Measurements from ENCODE around the gene ADGRG1. TPM values are rescaled to one million over a fixed set of nuclear protein-coding genes. Genes with fewer than 3 reads are reported as not detected.

ADGRG1 gene
- total RNA-seq, 1 donor from 2014 or later: 41.1 TPM

- no peak for DNase-seq (ENCODE audit: extremely low spot score, unreplicated experiment)
- H3K27ac Mint-ChIP-seq: peak overlapping the region; percentile 48
- peaks cover 3% of the 10 kb centered on the region for H3K27me3 Mint-ChIP-seq
- no peaks in the 10 kb centered on the region for H3K36me3 Mint-ChIP-seq
- H3K4me3 Mint-ChIP-seq: no peak overlapping the region
- H3K9me3 Mint-ChIP-seq: no peaks in the 10 kb centered on the region
- H3K4me1 Mint-ChIP-seq (ENCODE audit: unreplicated experiment): peaks cover 55% of the 10 kb centered on the region
- TF ChIP-seq, protein P1, sequence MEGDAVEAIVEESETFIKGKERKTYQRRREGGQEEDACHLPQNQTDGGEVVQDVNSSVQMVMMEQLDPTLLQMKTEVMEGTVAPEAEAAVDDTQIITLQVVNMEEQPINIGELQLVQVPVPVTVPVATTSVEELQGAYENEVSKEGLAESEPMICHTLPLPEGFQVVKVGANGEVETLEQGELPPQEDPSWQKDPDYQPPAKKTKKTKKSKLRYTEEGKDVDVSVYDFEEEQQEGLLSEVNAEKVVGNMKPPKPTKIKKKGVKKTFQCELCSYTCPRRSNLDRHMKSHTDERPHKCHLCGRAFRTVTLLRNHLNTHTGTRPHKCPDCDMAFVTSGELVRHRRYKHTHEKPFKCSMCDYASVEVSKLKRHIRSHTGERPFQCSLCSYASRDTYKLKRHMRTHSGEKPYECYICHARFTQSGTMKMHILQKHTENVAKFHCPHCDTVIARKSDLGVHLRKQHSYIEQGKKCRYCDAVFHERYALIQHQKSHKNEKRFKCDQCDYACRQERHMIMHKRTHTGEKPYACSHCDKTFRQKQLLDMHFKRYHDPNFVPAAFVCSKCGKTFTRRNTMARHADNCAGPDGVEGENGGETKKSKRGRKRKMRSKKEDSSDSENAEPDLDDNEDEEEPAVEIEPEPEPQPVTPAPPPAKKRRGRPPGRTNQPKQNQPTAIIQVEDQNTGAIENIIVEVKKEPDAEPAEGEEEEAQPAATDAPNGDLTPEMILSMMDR (conservative IDR thresholded peaks at IDR 0.05): no peak
These were observed 5.0 kb upstream of the ADGRG1 start for GRCh38 chr16:57623251-57624043.

DNA sequence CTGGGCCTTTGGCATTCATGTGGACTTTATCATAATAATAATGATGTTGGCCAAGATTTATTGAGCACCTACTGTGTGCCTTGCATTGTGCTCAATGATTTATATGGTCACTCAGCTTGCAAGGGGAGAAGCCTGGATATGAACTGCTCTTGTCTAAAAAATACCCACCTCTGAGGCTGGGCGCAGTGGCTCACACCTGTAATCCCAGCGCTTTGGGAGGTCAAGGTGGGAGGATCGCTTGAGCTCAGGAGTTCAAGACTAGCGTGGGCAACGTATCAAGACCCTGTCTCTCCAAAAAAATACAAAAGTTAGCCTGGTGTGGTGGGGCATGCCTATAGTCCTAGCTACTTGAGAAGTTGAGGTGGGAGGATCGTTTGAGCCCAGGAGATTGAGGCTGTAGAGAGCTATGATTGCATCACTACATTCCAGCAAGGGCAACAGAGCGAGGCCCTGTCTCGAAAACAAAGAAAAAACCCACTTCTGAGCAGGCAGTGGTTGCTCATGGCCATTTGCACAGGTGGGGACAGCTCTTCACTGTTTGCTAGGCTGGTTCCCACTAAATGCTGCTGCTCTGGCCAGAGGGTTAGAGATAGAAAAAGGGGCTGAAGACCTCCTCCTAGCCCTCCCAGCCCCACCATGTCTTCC is 4.3 kb upstream of the ADGRG1 start:
- TF ChIP-seq, protein P1 (conservative IDR thresholded peaks at IDR 0.05): no peak

DNA sequence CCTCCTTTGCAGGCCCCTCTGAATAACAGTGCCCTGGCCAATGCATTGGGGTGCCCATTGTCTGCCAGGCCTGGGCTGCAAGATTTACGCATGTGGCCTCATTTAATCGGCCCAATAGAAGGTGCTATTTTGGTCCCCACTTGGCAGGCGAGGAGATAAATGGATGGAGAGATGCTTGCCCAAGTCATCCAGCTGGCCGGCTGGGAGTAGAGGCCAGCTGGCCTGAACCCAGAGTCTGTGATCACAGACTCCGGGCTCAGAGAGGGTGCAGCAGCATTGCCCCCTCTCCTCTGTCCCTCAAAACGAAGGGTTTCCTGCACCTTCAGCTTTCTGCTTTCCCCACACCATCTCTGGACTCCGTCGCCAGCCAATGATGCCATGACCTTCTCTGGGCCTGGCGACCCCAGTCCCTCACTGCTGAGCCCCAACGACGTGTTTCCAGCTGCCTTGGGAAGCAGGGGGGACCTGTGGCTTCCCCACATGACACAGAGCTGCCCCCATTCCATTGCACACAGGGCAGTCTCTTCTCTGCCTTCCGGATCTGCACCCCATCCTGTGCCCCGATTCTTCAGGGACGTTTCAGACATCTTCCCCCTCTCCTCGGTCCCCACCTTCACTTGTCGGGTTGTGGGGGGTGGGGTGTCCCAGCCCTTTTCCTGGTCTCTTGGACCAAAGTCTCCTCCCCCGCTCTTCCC is 3.5 kb upstream of the ADGRG1 start:
- TF ChIP-seq, protein P1 (conservative IDR thresholded peaks at IDR 0.05): no peak
- Mint-ChIP-seq H3K36me3 (no peaks in the 10 kb centered on the region), H3K27ac (peak overlapping the region; percentile 29), H3K4me1 (ENCODE audit: unreplicated experiment) (peaks cover 50% of the 10 kb centered on the region), H3K4me3 (no peak overlapping the region), H3K27me3 (peaks cover 3% of the 10 kb centered on the region), H3K9me3 (no peaks in the 10 kb centered on the region)
- no peak for DNase-seq (ENCODE audit: extremely low spot score, unreplicated experiment)

More for the DNA sequence above, 4.3 kb upstream of the ADGRG1 start:
- Mint-ChIP-seq H3K4me1 (ENCODE audit: unreplicated experiment) (peaks cover 55% of the 10 kb centered on the region), H3K4me3 (no peak overlapping the region), H3K36me3 (no peaks in the 10 kb centered on the region), H3K27me3 (peaks cover 3% of the 10 kb centered on the region), H3K27ac (no peak overlapping the region), H3K9me3 (no peaks in the 10 kb centered on the region)
- DNase-seq (ENCODE audit: extremely low spot score, unreplicated experiment): no peak

- H3K27ac Mint-ChIP-seq: no peak overlapping the region
- DNase-seq (ENCODE audit: extremely low spot score, unreplicated experiment): no peak
- TF ChIP-seq, protein P1 (conservative IDR thresholded peaks at IDR 0.05): no peak
- no peaks in the 10 kb centered on the region for H3K36me3 Mint-ChIP-seq
- peaks cover 56% of the 10 kb centered on the region for H3K4me1 Mint-ChIP-seq (ENCODE audit: unreplicated experiment)
- no peak overlapping the region for H3K4me3 Mint-ChIP-seq
- peaks cover 3% of the 10 kb centered on the region for H3K27me3 Mint-ChIP-seq
- no peaks in the 10 kb centered on the region for H3K9me3 Mint-ChIP-seq
These were observed 1.8 kb upstream of the ADGRG1 start for GRCh38 chr16:57626420-57627170.

DNA sequence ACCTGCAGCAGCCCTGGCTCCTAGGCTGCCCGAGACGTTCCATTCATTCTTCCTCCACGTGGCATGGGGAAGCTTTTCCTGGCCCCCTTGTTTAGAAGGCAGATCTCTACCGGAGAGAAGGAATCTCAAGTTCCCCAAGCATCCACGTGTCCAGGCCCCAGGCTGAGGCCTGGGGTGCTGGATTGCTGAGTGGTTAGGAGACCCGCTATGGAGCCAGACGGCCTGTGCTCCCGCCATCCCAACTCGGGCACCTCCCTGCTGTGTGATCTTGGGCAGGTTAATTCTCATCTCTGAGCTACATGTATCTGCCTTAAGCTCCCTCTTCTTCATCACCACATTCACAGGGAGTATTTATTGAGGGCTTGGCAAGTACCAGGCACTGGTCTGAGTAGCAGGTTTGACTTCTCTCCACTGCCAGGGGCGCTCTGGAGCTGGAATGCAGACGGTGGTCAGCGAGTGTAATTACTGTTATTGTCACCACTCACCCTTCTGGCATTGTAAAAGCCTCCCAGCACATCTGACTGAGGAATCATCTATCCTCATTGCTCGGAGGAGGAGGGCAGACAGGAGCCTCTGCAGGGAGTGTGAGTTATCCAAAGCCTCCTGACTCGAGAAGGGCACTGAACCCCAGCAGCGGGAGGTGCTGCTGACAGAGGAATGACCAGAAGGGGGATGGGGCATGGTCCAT is 1.1 kb upstream of the ADGRG1 start:
- H3K9me3 Mint-ChIP-seq: no peaks in the 10 kb centered on the region
- H3K36me3 Mint-ChIP-seq: no peaks in the 10 kb centered on the region
- H3K4me1 Mint-ChIP-seq (ENCODE audit: unreplicated experiment): peaks cover 51% of the 10 kb centered on the region
- TF ChIP-seq, protein P1 (conservative IDR thresholded peaks at IDR 0.05): peak; percentile 42
- H3K4me3 Mint-ChIP-seq: peak overlapping the region; percentile 70
- H3K27me3 Mint-ChIP-seq: peaks cover 3% of the 10 kb centered on the region
- H3K27ac Mint-ChIP-seq: peak overlapping the region; percentile 40
- no peak for DNase-seq (ENCODE audit: extremely low spot score, unreplicated experiment)
